ENCODE results near the gene TMEM184B.

Gene TMEM184B

GRCh38 chr22:38305471-38306448 is 33.0 kb upstream of the TMEM184B start:
- peak; percentile 81 for DNase-seq

GRCh38 chr22:38304526-38304925 is 31.7 kb upstream of the TMEM184B start:
- DNase-seq: no peak

GRCh38 chr22:38303974-38304373 is 31.2 kb upstream of the TMEM184B start:
- no peak for DNase-seq

- no peak for DNase-seq
Observed at GRCh38 chr22:38302906-38303305, 30.1 kb upstream of the TMEM184B start.

- no peak for DNase-seq
Observed at GRCh38 chr22:38300946-38301345, 28.1 kb upstream of the TMEM184B start.

- no peak for DNase-seq
Observed at GRCh38 chr22:38300197-38300945, 27.6 kb upstream of the TMEM184B start.

GRCh38 chr22:38299770-38300102 is 26.9 kb upstream of the TMEM184B start:
- DNase-seq: no peak

GRCh38 chr22:38298312-38299005 is 25.6 kb upstream of the TMEM184B start:
- no peak for DNase-seq

GRCh38 chr22:38296372-38296771 is 23.6 kb upstream of the TMEM184B start:
- DNase-seq: no peak

GRCh38 chr22:38295863-38296262 is 23.1 kb upstream of the TMEM184B start:
- DNase-seq: no peak

- no peak for DNase-seq
Observed at GRCh38 chr22:38295339-38295738, 22.5 kb upstream of the TMEM184B start.

GRCh38 chr22:38294193-38294592 is 21.4 kb upstream of the TMEM184B start:
- no peak for DNase-seq

- peak; percentile 26 for DNase-seq
Observed at GRCh38 chr22:38292694-38293093, 19.9 kb upstream of the TMEM184B start.

GRCh38 chr22:38291201-38291777 is 18.5 kb upstream of the TMEM184B start:
- no peak for DNase-seq

- DNase-seq: no peak
Observed at GRCh38 chr22:38290347-38290746, 17.5 kb upstream of the TMEM184B start.

GRCh38 chr22:38289583-38290082 is 16.8 kb upstream of the TMEM184B start:
- no peak for DNase-seq

GRCh38 chr22:38286915-38287669 is 14.3 kb upstream of the TMEM184B start:
- DNase-seq: peak; percentile 30

GRCh38 chr22:38285018-38285417 is 12.2 kb upstream of the TMEM184B start:
- DNase-seq: no peak

- DNase-seq: no peak
Observed at GRCh38 chr22:38284042-38284402, 11.2 kb upstream of the TMEM184B start.

- DNase-seq: no peak
Observed at GRCh38 chr22:38282397-38282796, 9.6 kb upstream of the TMEM184B start.

GRCh38 chr22:38276166-38276565 is 3.4 kb upstream of the TMEM184B start:
- peak; percentile 38 for DNase-seq

Data from MV-4-11 (cell line).